NCI-H526 (cell line): ENCODE data around the gene SNAI1.

Experiments
- DNase-seq, 2 experiments: peaks; one replicate each; lab custom pipeline; 2025; lab: John Stamatoyannopoulos, UW

Gene SNAI1

DNA sequence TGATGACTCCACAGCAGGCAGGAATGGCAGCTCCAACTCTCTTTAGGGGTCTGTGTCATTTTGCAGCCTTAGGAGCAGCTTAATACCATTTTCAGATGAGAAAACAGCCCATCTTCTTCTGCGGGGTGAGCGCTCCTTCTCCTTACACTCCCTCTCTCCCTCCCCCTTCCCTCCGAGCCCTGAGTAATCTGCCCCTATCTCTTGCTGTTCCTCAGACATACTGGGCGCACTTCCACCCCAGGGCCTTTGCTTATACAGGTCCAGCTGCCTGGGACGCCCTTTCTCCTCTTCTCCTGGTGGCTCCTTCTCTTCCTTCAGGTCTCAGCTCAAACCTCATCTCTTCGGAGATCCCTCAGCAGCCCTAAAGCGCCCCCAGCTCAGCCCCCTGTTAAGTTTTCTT lies 54.8 kb downstream of the SNAI1 start:
- no peak for DNase-seq

DNA sequence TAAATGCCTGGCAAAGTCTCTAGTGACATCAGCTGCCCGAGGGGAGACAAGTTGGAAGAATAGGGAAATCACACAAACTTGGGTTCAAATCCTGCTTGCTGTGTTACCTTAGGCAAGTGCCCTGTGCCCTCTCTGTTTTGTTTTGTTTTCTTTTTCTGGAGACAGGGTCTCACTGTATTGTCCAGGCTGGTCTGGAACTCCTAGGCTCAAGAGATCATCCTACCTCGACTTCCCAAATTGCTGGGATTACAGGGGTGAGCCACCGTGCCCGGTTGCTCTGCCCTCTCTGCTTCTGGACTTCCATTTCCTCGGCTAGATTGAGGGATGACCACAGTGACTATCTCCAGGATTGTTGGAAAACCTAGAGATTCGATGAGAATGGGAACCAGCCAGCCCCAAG lies 55.4 kb downstream of the SNAI1 start:
- DNase-seq, result no peak
